Activated CD4-positive, alpha-beta T cell treated with anti-CD3 and anti-CD28 coated beads for 24 hours (primary cell): ENCODE measurements around the gene CTSF.
"Not testable (repeated sequence)": the region's sequence is repeated elsewhere in the genome, so short reads cannot be mapped to it uniquely, and the experiment has no call there.

Experiments
- DNase-seq, 2 donors: peaks; one replicate each; pipeline ENCODE4 v3.0.0-alpha.2; 2020; ENCODE audit warnings: low read depth in 2 of 2

The CTSF gene

GRCh38 chr11:66568124-66568916 is at the start of gene CTSF:
TSS of gene CTSF (minus strand) at chr11:66568606. CDS start at chr11:66568486, 120 bp downstream.
- DNase-seq: peak; percentile 55 to 64

DNA sequence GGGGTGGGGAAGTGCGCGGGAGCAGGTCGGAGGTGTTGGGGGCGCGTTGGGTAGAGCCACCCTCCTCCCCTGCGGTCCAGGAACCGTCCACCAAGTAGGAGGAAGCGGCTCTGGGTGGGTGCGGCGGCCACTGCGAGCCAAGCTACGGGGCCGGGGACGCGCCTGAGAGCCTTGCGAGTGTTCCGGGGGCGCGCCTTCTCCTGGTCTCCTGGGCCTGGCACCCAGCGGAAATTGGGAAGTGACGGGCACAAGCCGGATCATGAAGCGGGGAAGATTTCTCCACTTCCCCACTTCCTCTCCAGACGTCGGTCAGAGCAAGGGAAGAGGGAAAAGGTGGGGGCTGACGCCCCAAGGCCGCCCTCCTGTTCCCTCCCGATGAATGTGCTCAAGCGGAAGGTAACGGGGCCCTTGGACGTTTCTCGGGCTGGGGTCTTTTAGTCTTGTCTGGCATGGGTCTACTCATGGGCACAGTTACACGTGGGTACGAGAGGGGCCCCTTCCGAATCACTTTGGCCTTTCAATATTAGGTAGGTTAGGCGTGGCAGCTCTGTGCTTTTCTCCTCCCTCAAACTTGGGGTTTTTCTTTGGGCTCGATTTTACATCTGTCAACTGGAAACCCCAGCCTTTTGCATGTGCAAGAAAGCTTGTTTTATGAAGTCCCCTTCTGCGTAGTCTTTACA is 48.9 kb upstream of the CTSF start:
- DNase-seq: no peak

GRCh38 chr11:66616379-66617154 is 48.2 kb upstream of the CTSF start, which contains the start of gene RBM14:
TSS of gene RBM14 (plus strand) at chr11:66616630. CDS start at chr11:66616721, 91 bp downstream.
- DNase-seq: peak; percentile 94 to 97

- DNase-seq: no peak
Measured at GRCh38 chr11:66614073-66614472, 45.7 kb upstream of the CTSF start.

- DNase-seq: no peak
Measured at GRCh38 chr11:66612458-66612857, 44.1 kb upstream of the CTSF start.

- DNase-seq: no peak
Measured at GRCh38 chr11:66609721-66610617, 41.6 kb upstream of the CTSF start.

GRCh38 chr11:66607126-66607834 is 38.9 kb upstream of the CTSF start:
- no peak for DNase-seq

DNA sequence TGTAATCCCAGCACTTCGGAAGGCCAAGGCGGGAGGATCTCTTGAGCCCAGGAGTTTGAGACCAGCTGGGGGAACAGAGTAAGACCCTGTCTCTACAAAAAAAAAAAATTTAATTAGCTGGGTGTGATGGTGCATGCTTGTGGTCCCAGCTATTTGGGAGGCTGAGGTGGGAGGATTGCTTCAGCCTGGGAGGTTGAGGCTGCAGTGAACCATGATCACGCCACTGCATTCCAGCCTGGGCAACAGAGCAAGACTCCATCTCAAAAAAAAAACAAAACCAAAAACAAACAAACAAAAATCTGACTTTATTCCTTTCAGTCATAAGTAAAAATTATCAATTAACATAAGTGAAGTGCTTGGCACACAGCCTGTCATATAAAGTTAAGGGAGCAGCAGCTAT is 38.2 kb upstream of the CTSF start:
- DNase-seq: not testable (repeated sequence)

DNA sequence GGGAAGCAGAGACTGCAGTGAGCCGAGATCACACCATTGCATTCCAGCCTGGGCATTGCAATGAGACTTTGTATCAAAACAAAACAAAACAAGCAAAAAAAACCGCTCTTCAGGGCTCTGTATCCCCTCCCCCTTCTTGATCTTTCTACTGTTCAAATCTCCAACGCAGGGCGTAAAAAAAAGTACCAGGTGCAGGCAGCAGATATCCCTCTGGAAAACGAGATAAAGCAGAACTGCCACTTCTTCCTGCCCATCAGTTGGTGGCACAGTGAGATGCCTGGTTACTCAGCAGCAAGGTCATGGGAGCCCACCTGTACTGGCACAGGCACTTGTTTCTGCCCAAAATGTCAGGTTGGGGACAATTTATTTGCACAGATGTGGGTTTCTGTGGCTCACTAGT is 35.7 kb upstream of the CTSF start:
- no peak for DNase-seq

DNA sequence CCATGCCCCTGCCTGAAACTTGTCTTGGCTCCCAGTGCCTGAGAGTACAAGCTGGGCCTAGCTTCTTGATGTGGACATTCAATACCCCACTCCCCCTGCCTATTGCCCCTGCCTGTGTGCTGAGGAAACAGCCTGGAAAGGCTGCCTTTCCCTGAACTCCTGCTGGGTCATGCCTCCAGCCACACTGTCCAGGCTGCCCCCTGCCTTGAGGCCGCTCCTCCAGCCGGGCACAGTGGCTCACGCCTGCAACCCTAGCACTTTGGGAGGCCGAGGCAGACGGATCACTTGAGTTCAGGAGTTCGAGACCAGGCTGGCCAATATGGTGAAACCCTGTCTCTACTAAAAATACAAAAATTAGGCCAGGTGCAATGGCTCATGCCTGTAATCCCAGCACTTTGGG is 34.7 kb upstream of the CTSF start:
- no peak for DNase-seq

- no peak for DNase-seq
Measured at GRCh38 chr11:66600631-66601233, 32.3 kb upstream of the CTSF start.

DNA sequence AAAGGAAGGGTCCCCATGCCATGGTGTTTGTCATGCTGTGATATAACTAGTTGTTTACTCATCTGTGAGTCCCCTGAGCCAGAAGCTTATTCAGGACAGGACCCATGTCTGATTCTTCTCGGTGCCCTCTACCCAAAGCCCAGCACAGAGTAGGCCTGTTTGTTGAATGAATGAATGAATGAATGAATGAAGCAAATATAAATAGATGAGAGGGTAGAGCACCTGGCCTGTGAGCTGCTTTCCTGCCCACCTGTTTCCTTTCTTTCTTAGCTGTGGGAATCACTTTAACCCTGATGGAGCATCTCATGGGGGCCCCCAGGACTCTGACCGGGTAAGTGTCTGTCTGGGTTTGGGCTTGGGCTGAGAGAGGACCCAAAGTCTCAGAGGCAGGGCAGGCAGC is 31.8 kb upstream of the CTSF start:
- no peak for DNase-seq

- DNase-seq: no peak
Measured at GRCh38 chr11:66598993-66599392, 30.6 kb upstream of the CTSF start.

GRCh38 chr11:66595245-66595904 is 27.0 kb upstream of the CTSF start:
- no peak for DNase-seq

GRCh38 chr11:66593650-66594049 is 25.2 kb upstream of the CTSF start:
- DNase-seq: no peak

DNA sequence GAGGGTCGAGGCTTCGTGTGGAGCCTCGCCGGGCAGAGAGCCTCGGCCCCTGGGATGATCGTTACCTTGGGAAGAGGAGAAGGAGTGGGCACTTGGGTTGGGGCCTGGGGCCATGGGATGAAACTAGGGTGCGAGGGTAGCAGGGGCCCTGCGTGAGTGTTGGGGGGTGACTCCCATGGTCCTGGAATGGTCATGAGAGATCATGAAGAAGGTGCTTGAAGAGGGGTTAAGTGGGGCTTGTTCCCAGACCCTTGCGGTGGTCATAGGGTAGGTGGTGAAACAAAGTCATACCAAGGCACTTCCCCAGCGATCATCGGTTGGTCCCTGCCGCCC is 24.9 kb upstream of the CTSF start:
- DNase-seq: no peak

GRCh38 chr11:66592457-66593302 is 24.3 kb upstream of the CTSF start, which contains the start of the genes CCDC87 and CCS:
TSS of gene CCDC87 (minus strand) at chr11:66593063. CDS start at chr11:66593015, 48 bp downstream.
TSS of gene CCS (plus strand) at chr11:66593185. CDS start at chr11:66593262, 77 bp downstream.
- peak; percentile 98 for DNase-seq

- no peak for DNase-seq
Measured at GRCh38 chr11:66591175-66591574, 22.8 kb upstream of the CTSF start.
